ENCODE measurements around the gene ACKR3.

The ACKR3 gene

GRCh38 chr2:236568068-236568921, 1.3 kb upstream of the ACKR3 start:
- DNase-seq: no peak
- Histone ChIP-seq H3K27ac (ENCODE audit: insufficient read depth, low read length, poor library complexity, severe bottlenecking) (no peak overlapping the region), H3K4me1 (ENCODE audit: control insufficient read depth, insufficient read depth, low read length, poor library complexity, severe bottlenecking) (peaks cover 15% of the 10 kb centered on the region)

GRCh38 chr2:236568922-236569572, 578 bp upstream of the ACKR3 start:
- H3K4me3 ChIP-seq (ENCODE audit: insufficient read depth, low read depth, low read length, poor library complexity, severe bottlenecking): peak overlapping the region; percentile 51
- peaks cover 15% of the 10 kb centered on the region for H3K4me1 ChIP-seq (ENCODE audit: control insufficient read depth, insufficient read depth, low read length, poor library complexity, severe bottlenecking)
- H3K9me3 ChIP-seq (ENCODE audit: control insufficient read depth, low read length): no peaks in the 10 kb centered on the region
- H3K36me3 ChIP-seq (ENCODE audit: control insufficient read depth, insufficient read depth, low read length): peaks cover 3% of the 10 kb centered on the region
- no peak overlapping the region for H3K27ac ChIP-seq (ENCODE audit: insufficient read depth, low read length, poor library complexity, severe bottlenecking)
- H3K27me3 ChIP-seq (replicated peaks; ENCODE audit: control insufficient read depth, insufficient read depth, low read length, poor library complexity, severe bottlenecking): no peaks in the 10 kb centered on the region
- no peak for DNase-seq

More at GRCh38 chr2:236568068-236568921, 1.3 kb upstream of the ACKR3 start:
- peak overlapping the region; percentile 51 for H3K4me3 ChIP-seq (ENCODE audit: insufficient read depth, low read depth, low read length, poor library complexity, severe bottlenecking)
- H3K36me3 ChIP-seq (ENCODE audit: control insufficient read depth, insufficient read depth, low read length): no peaks in the 10 kb centered on the region
- H3K27me3 ChIP-seq (replicated peaks; ENCODE audit: control insufficient read depth, insufficient read depth, low read length, poor library complexity, severe bottlenecking): no peaks in the 10 kb centered on the region
- no peaks in the 10 kb centered on the region for H3K9me3 ChIP-seq (ENCODE audit: control insufficient read depth, low read length)

- H3K27me3 ChIP-seq (replicated peaks; ENCODE audit: control insufficient read depth, insufficient read depth, low read length, poor library complexity, severe bottlenecking): no peaks in the 10 kb centered on the region
- no peak overlapping the region for H3K27ac ChIP-seq (ENCODE audit: insufficient read depth, low read length, poor library complexity, severe bottlenecking)
- H3K36me3 ChIP-seq (ENCODE audit: control insufficient read depth, insufficient read depth, low read length): peaks cover 4% of the 10 kb centered on the region
- H3K4me3 ChIP-seq (ENCODE audit: insufficient read depth, low read depth, low read length, poor library complexity, severe bottlenecking): no peak overlapping the region
- H3K9me3 ChIP-seq (ENCODE audit: control insufficient read depth, low read length): no peaks in the 10 kb centered on the region
- peaks cover 15% of the 10 kb centered on the region for H3K4me1 ChIP-seq (ENCODE audit: control insufficient read depth, insufficient read depth, low read length, poor library complexity, severe bottlenecking)
- DNase-seq: no peak
These were observed 650 bp downstream of the ACKR3 start for GRCh38 chr2:236570081-236570868.

- H3K9me3 ChIP-seq (ENCODE audit: control insufficient read depth, low read length): no peaks in the 10 kb centered on the region
- H3K27me3 ChIP-seq (replicated peaks; ENCODE audit: control insufficient read depth, insufficient read depth, low read length, poor library complexity, severe bottlenecking): no peaks in the 10 kb centered on the region
- H3K36me3 ChIP-seq (ENCODE audit: control insufficient read depth, insufficient read depth, low read length): peaks cover 4% of the 10 kb centered on the region
- DNase-seq: no peak
- no peak overlapping the region for H3K27ac ChIP-seq (ENCODE audit: insufficient read depth, low read length, poor library complexity, severe bottlenecking)
- peaks cover 15% of the 10 kb centered on the region for H3K4me1 ChIP-seq (ENCODE audit: control insufficient read depth, insufficient read depth, low read length, poor library complexity, severe bottlenecking)
- no peak overlapping the region for H3K4me3 ChIP-seq (ENCODE audit: insufficient read depth, low read depth, low read length, poor library complexity, severe bottlenecking)
These were observed 1.5 kb downstream of the ACKR3 start for GRCh38 chr2:236571145-236571544.

GRCh38 chr2:236572482-236572881, 2.9 kb downstream of the ACKR3 start:
- H3K36me3 ChIP-seq (ENCODE audit: control insufficient read depth, insufficient read depth, low read length): peaks cover 4% of the 10 kb centered on the region
- H3K4me3 ChIP-seq (ENCODE audit: insufficient read depth, low read depth, low read length, poor library complexity, severe bottlenecking): no peak overlapping the region
- DNase-seq: no peak
- H3K9me3 ChIP-seq (ENCODE audit: control insufficient read depth, low read length): no peaks in the 10 kb centered on the region
- H3K27ac ChIP-seq (ENCODE audit: insufficient read depth, low read length, poor library complexity, severe bottlenecking): no peak overlapping the region
- no peaks in the 10 kb centered on the region for H3K27me3 ChIP-seq (replicated peaks; ENCODE audit: control insufficient read depth, insufficient read depth, low read length, poor library complexity, severe bottlenecking)
- peaks cover 14% of the 10 kb centered on the region for H3K4me1 ChIP-seq (ENCODE audit: control insufficient read depth, insufficient read depth, low read length, poor library complexity, severe bottlenecking)

- Histone ChIP-seq H3K27me3 (replicated peaks; ENCODE audit: control insufficient read depth, insufficient read depth, low read length, poor library complexity, severe bottlenecking) (no peaks in the 10 kb centered on the region), H3K27ac (ENCODE audit: insufficient read depth, low read length, poor library complexity, severe bottlenecking) (no peak overlapping the region), H3K9me3 (ENCODE audit: control insufficient read depth, low read length) (no peaks in the 10 kb centered on the region), H3K4me3 (ENCODE audit: insufficient read depth, low read depth, low read length, poor library complexity, severe bottlenecking) (no peak overlapping the region), H3K4me1 (ENCODE audit: control insufficient read depth, insufficient read depth, low read length, poor library complexity, severe bottlenecking) (peaks cover 12% of the 10 kb centered on the region), H3K36me3 (ENCODE audit: control insufficient read depth, insufficient read depth, low read length) (peaks cover 4% of the 10 kb centered on the region)
- no peak for DNase-seq
These were observed 3.7 kb downstream of the ACKR3 start for GRCh38 chr2:236573066-236573929.

GRCh38 chr2:236574000-236574399, 4.4 kb downstream of the ACKR3 start:
- DNase-seq: no peak
- Histone ChIP-seq H3K4me1 (ENCODE audit: control insufficient read depth, insufficient read depth, low read length, poor library complexity, severe bottlenecking) (peaks cover 11% of the 10 kb centered on the region), H3K9me3 (ENCODE audit: control insufficient read depth, low read length) (no peaks in the 10 kb centered on the region), H3K4me3 (ENCODE audit: insufficient read depth, low read depth, low read length, poor library complexity, severe bottlenecking) (no peak overlapping the region), H3K27ac (ENCODE audit: insufficient read depth, low read length, poor library complexity, severe bottlenecking) (no peak overlapping the region), H3K27me3 (replicated peaks; ENCODE audit: control insufficient read depth, insufficient read depth, low read length, poor library complexity, severe bottlenecking) (no peaks in the 10 kb centered on the region), H3K36me3 (ENCODE audit: control insufficient read depth, insufficient read depth, low read length) (peaks cover 4% of the 10 kb centered on the region)

- no peak overlapping the region for H3K4me3 ChIP-seq (ENCODE audit: insufficient read depth, low read depth, low read length, poor library complexity, severe bottlenecking)
- no peak for DNase-seq
These were observed 5.0 kb downstream of the ACKR3 start for GRCh38 chr2:236574424-236575145.

GRCh38 chr2:236575510-236575909, 5.9 kb downstream of the ACKR3 start:
- Histone ChIP-seq H3K4me1 (ENCODE audit: control insufficient read depth, insufficient read depth, low read length, poor library complexity, severe bottlenecking) (no peaks in the 10 kb centered on the region), H3K4me3 (ENCODE audit: insufficient read depth, low read depth, low read length, poor library complexity, severe bottlenecking) (no peak overlapping the region), H3K27me3 (replicated peaks; ENCODE audit: control insufficient read depth, insufficient read depth, low read length, poor library complexity, severe bottlenecking) (no peaks in the 10 kb centered on the region), H3K27ac (ENCODE audit: insufficient read depth, low read length, poor library complexity, severe bottlenecking) (no peak overlapping the region), H3K9me3 (ENCODE audit: control insufficient read depth, low read length) (no peaks in the 10 kb centered on the region), H3K36me3 (ENCODE audit: control insufficient read depth, insufficient read depth, low read length) (peaks cover 9% of the 10 kb centered on the region)
- no peak for DNase-seq

More at GRCh38 chr2:236574424-236575145, 5.0 kb downstream of the ACKR3 start:
- Histone ChIP-seq H3K9me3 (ENCODE audit: control insufficient read depth, low read length) (no peaks in the 10 kb centered on the region), H3K36me3 (ENCODE audit: control insufficient read depth, insufficient read depth, low read length) (peaks cover 4% of the 10 kb centered on the region), H3K27ac (ENCODE audit: insufficient read depth, low read length, poor library complexity, severe bottlenecking) (no peak overlapping the region), H3K4me1 (ENCODE audit: control insufficient read depth, insufficient read depth, low read length, poor library complexity, severe bottlenecking) (peaks cover 6% of the 10 kb centered on the region), H3K27me3 (replicated peaks; ENCODE audit: control insufficient read depth, insufficient read depth, low read length, poor library complexity, severe bottlenecking) (no peaks in the 10 kb centered on the region)
